Duodenal mucosa (tissue), 2 donors: ENCODE results near the gene ATP2B2.

Experiments
- H3K27ac ChIP-seq: one replicate; pipeline ENCODE4 v1.7.0; 2013; ENCODE audit warnings: low read depth, low read length
- H3K27me3 ChIP-seq, 2 donors: one replicate each; pipeline ENCODE4 v1.7.0; 2013; ENCODE audit warnings: low read length in 2 of 2, control low read depth in 1 of 2; ENCODE audit not compliant: insufficient read depth in 2 of 2, control insufficient read depth in 1 of 2
- H3K36me3 ChIP-seq, 2 donors: one replicate each; pipeline ENCODE4 v1.7.0; 2013; ENCODE audit warnings: low read length in 2 of 2, control low read depth in 1 of 2; ENCODE audit not compliant: insufficient read depth in 2 of 2, control insufficient read depth in 1 of 2
- H3K4me1 ChIP-seq, 2 donors: one replicate each; pipeline ENCODE4 v1.7.0; 2013; ENCODE audit warnings: low read length in 2 of 2, control low read depth in 1 of 2; ENCODE audit not compliant: insufficient read depth in 2 of 2, control insufficient read depth in 1 of 2
- H3K4me3 ChIP-seq, 2 donors: one replicate each; pipeline ENCODE4 v1.7.0; 2013; ENCODE audit warnings: low read length in 2 of 2, low read depth in 1 of 2
- H3K9ac ChIP-seq, 2 donors: one replicate each; pipeline ENCODE4 v1.7.0; 2013; ENCODE audit warnings: low read length in 2 of 2, low read depth in 1 of 2
- H3K9me3 ChIP-seq, 2 donors: one replicate each; pipeline ENCODE4 v1.7.0; 2013; ENCODE audit warnings: low read length in 2 of 2, control low read depth in 1 of 2; ENCODE audit not compliant: control insufficient read depth in 1 of 2

Gene ATP2B2

DNA sequence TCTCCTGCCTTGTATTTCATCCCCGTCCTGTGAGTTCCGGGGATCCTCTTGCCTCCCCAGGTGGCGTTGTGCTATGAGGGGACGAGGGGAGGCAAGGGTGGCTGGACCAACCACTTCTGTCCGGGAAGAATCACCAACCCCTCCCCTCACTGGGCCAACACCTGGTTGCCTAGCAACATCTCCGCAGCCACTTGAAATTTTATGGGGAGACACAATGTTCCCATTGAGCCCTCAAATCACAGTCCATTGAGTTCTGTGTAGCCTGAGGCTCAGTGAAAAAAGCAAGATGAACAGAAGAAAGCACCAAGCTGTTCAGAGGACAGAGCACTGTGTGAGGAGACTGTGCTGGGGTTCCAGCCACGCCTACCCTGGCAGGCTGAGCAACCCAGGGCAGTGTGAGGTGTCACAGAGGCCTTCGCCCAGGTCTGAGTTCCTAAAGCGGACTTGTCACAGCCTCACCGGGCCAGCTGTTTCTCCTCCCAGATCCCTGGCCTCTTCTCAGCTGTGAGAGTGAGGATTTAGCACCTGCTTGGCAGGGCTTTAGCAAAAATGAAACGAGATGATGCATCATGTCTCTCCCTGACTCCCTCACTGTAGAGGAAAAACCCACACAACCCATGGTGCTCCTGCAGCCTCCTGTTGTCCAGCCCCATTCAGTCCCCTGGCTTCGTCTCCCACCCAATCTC lies 76.8 kb downstream of the ATP2B2 start:
- no peaks in the 10 kb centered on the region for H3K9me3 ChIP-seq
- H3K27me3 ChIP-seq = no peaks in the 10 kb centered on the region
- no peaks in the 10 kb centered on the region for H3K36me3 ChIP-seq
- no peaks in the 10 kb centered on the region for H3K4me1 ChIP-seq
- H3K27ac ChIP-seq = no peak overlapping the region
- no peak overlapping the region for H3K9ac ChIP-seq
- no peak overlapping the region for H3K4me3 ChIP-seq

DNA sequence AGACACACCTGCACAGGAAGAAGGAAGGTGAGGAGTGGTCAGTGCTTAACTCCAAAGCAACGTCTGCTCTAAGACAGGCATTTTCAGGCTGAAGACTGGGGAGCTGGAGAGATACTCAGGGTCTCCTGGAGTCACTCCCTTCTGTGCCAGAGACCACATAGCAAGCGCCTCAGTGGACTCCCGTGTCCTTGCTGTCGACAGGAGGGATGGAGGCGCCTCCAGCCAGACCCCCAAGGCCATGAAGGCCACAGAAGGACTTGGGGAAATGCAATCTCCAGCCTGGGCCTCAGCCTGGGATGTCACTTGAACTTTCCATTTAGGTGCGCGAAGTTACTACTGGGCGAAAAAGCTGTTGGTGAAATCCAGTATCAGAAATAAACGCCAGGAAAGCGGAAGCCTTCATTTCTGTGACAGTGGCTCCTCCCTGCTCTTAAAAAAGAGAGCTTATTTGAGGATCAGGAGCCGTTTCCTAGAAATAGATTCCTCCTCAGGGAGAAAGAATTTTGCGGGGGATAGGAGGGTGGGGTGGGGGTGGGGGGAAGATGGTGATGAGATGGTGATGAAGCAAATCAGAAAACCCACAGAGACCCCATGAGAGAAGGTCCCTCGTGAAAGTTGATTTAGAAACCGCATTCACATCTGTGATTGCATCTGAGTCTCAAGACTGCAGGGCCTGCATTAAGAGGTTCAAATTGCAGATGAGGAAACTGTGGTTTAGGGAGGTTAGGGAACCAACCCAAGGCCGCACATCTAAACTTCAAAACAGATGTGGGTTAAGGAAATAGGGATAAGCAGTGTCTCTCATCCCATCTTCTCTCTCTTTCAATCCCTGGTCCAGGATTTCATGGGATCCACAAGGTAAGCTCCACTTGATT lies 78.8 kb downstream of the ATP2B2 start:
- Histone ChIP-seq H3K9ac (no peak overlapping the region), H3K36me3 (no peaks in the 10 kb centered on the region), H3K4me3 (no peak overlapping the region), H3K27me3 (no peaks in the 10 kb centered on the region), H3K4me1 (no peaks in the 10 kb centered on the region), H3K27ac (no peak overlapping the region), H3K9me3 (no peaks in the 10 kb centered on the region)

DNA sequence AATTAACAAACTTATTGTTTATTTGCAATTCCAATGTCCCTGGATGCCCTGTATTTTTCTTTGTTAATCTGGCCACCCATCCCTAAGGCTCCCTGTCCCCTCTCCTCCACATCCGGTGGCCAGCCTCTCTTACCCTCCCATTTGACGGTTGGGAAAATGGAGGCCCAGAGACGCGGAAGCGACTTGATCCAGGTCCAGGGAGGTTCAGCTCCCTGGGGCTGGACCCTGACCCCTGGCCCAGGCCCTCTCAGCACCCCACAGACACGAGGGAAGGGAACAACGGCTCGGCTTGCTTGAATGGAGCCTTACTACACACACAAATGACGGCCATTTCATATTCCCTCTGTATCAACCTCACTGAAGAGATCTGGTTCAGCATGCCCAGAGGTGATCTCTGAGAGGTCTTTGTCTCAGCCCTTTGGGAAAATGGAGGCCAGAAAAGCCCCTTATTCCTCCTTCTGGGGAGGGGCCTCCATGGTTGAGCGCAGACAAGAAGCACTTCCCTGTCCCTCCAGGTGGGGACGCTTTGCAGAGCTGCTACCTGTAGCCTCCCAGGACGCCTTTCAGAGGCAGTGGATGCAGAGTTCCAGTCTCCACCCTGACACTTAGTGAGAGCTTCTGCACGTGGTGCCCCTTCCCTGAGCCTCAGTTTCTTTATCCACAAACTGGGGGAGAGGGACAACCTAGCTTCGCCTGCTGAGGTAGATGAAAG lies 82.1 kb downstream of the ATP2B2 start:
- no peak overlapping the region for H3K4me3 ChIP-seq
- no peaks in the 10 kb centered on the region for H3K27me3 ChIP-seq
- H3K27ac ChIP-seq = no peak overlapping the region
- no peaks in the 10 kb centered on the region for H3K36me3 ChIP-seq
- no peaks in the 10 kb centered on the region for H3K9me3 ChIP-seq
- no peak overlapping the region for H3K9ac ChIP-seq
- no peaks in the 10 kb centered on the region for H3K4me1 ChIP-seq

DNA sequence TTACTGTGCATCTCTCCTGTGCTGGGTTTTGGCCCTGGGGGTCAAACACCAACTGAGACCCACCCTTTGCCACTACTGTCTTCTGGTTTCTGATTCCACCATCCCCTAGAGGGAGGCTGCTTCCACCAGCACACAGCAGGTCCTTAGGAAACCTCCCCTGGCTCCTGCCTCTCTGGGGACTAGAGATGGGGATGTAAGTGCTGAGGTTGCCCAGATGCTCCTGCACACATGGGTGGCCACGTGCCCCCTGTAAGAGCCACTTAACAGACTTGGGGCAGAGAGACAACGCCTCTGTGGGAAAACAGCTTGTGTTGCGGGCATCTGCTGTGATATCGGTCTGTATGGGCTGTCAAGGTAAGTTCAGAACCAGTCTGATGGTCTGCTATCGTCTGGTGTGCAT lies 83.4 kb downstream of the ATP2B2 start:
- Histone ChIP-seq H3K9ac (no peak overlapping the region), H3K9me3 (no peaks in the 10 kb centered on the region), H3K36me3 (no peaks in the 10 kb centered on the region), H3K27ac (no peak overlapping the region), H3K27me3 (no peaks in the 10 kb centered on the region), H3K4me3 (no peak overlapping the region), H3K4me1 (no peaks in the 10 kb centered on the region)

DNA sequence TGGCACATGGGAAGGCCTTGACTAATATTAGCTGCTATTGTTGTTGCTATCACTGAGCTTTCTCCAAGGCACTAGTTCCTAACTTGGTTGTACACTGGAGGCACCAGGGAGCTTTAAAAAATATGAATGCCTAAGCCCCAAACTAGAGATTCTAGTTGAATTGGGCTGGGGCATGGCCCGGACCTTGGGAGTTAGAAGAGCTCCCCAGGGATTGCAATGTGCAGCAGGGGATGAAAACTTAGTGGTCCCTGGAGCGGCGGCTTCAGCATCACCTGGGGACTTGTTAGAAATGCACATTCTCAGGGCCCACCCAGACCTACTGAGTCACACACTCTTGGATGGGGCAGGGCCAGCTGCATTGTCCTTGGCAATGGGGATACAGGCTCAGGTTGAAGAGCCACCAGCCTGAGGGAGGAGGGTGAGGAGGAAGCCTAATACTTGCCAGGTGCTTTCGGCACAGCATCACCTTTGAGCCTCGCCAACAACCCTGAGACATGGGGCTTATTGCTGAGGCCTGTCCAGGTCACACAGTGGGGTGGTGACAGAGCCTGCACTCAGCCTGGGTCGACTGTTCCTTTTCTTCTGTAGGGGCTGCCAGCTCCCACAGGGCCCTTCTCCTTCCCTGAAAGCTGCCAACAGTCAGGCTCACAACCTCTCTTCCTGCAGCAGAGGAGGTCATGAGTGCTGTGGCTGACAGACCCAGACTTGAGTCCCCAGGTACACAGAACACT lies 84.5 kb downstream of the ATP2B2 start:
- H3K4me1 ChIP-seq = no peaks in the 10 kb centered on the region
- no peaks in the 10 kb centered on the region for H3K9me3 ChIP-seq
- no peaks in the 10 kb centered on the region for H3K27me3 ChIP-seq
- H3K4me3 ChIP-seq = no peak overlapping the region
- no peaks in the 10 kb centered on the region for H3K36me3 ChIP-seq
- H3K27ac ChIP-seq = no peak overlapping the region
- no peak overlapping the region for H3K9ac ChIP-seq

DNA sequence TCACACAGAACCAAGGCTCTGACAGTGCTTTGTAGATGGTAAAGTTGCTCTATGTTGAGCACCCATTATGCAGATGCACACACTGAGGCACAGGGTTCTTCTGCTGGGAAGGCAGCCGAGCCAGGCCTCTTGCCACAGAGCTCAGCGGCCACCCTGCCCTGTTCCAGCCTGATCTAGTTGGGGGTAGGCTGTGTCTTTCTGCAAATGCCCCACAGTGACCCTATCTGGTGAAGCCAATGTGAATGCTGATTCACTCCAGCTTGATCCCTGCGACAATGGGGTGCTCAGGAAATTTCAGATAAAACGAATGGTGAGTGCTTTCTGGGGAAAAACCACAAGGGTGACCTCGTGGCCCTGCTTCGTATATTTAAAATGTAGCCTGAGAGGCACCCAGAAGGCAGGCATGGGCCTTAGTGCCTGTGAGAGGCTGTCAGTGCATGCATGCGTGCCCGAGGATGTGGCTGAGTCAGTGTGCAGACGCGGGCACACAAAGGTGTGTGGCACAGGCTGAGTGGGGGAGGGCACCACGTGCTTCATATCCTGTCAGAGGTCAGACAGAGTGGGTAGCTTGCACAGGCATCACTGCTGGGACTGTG lies 85.7 kb downstream of the ATP2B2 start:
- no peak overlapping the region for H3K27ac ChIP-seq
- H3K36me3 ChIP-seq = no peaks in the 10 kb centered on the region
- H3K27me3 ChIP-seq = no peaks in the 10 kb centered on the region
- H3K9ac ChIP-seq = no peak overlapping the region
- no peak overlapping the region for H3K4me3 ChIP-seq
- H3K9me3 ChIP-seq = no peaks in the 10 kb centered on the region
- H3K4me1 ChIP-seq = no peaks in the 10 kb centered on the region

DNA sequence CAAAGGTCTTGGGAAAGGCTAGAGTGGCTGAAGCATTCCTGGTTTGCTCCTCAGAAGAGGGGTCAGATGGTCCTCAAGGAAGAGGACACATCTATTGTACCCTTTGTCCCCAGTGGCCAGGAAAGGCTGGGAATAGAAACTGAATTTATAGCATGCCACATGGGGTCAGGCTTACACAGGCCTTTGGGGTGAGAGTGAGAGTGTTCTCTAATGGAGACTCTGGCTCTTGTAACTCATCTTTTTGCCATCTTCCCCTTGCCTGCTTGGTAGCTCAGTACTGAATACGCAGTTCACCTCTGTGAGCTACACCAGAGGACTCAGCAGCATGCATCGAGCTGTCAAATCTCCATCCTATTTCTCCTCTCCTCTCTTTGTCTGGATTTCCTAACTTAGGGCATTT lies 87.5 kb downstream of the ATP2B2 start:
- H3K27ac ChIP-seq = no peak overlapping the region
- no peaks in the 10 kb centered on the region for H3K4me1 ChIP-seq
- H3K9me3 ChIP-seq = no peaks in the 10 kb centered on the region
- no peaks in the 10 kb centered on the region for H3K36me3 ChIP-seq
- no peak overlapping the region for H3K4me3 ChIP-seq
- no peak overlapping the region for H3K9ac ChIP-seq
- H3K27me3 ChIP-seq = no peaks in the 10 kb centered on the region

DNA sequence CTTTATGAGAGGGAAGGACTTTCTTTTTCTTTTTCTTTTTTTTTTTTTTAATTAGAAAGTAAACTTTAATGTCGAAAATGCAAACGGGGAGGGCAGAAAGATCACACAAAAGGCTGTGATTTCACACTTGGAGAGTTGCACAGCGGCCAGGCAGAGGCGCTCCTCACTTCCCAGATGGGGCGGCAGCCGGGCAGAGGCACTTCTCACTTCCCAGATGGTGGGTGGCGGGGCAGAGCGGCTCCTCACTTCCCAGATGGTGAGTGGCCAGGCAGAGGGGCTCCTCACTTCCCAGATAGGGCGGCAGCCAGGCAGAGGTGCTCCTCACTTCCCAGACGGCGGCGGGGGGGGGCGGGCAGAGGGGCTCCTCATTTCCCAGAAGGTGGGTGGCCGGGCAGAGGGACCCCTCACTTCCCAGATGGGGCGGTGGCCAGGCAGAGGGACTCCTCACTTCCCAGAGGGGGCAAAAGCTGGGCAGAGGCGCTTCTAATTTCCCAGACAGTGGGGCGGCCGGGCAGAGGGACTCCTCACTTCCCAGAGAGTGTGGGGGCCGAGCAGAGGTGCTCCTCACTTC lies 88.6 kb downstream of the ATP2B2 start:
- Histone ChIP-seq H3K9ac (no peak overlapping the region), H3K9me3 (no peaks in the 10 kb centered on the region), H3K36me3 (no peaks in the 10 kb centered on the region), H3K4me3 (no peak overlapping the region), H3K27me3 (no peaks in the 10 kb centered on the region), H3K27ac (no peak overlapping the region), H3K4me1 (no peaks in the 10 kb centered on the region)

DNA sequence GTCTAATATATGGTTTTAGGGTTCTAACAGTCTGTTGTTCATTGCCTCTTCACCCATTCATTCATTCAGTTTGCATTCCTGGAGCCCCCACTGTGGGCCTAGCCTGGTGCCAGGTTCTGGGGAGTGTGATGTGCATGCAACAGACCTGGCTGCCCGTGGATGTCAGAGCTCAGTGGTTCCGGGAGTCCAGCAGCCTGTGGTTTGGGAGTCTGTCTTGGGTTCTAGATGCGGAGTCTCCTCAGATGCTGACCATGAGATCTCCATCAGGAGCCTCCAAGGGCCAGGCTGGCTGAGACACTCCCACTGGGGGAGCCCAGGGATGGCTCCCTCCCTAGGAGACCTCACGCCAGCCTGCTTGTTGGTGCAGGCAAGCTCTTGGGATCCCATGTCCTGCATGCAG lies 92.3 kb downstream of the ATP2B2 start:
- Histone ChIP-seq H3K36me3 (no peaks in the 10 kb centered on the region), H3K4me3 (no peak overlapping the region), H3K27ac (no peak overlapping the region), H3K4me1 (no peaks in the 10 kb centered on the region), H3K9ac (no peak overlapping the region), H3K27me3 (no peaks in the 10 kb centered on the region), H3K9me3 (no peaks in the 10 kb centered on the region)
